SW 1271 (cell line): ENCODE measurements around the gene DNAH9.

Experiments
- DNase-seq, 2 experiments: peaks; one replicate each; lab custom pipeline; 2025; lab: John Stamatoyannopoulos, UW

DNAH9 gene

GRCh38 chr17:11671126-11671525, 72.9 kb downstream of the DNAH9 start:
- no peak for DNase-seq

- no peak for DNase-seq
Observed at GRCh38 chr17:11682646-11683045, 84.4 kb downstream of the DNAH9 start.

- DNase-seq: no peak
Observed at GRCh38 chr17:11690681-11691080, 92.4 kb downstream of the DNAH9 start.

- DNase-seq: no peak
Observed at GRCh38 chr17:11692688-11693087, 94.4 kb downstream of the DNAH9 start.

GRCh38 chr17:11693284-11693683, 95.0 kb downstream of the DNAH9 start:
- no peak for DNase-seq

- no peak for DNase-seq
Observed at GRCh38 chr17:11700668-11701067, 102.4 kb downstream of the DNAH9 start.

GRCh38 chr17:11701911-11702310, 103.6 kb downstream of the DNAH9 start:
- DNase-seq: no peak

- DNase-seq: no peak
Observed at GRCh38 chr17:11704041-11704440, 105.8 kb downstream of the DNAH9 start.

- DNase-seq: no peak
Observed at GRCh38 chr17:11705111-11705510, 106.8 kb downstream of the DNAH9 start.

GRCh38 chr17:11707586-11707985, 109.3 kb downstream of the DNAH9 start:
- DNase-seq: no peak

GRCh38 chr17:11712456-11712855, 114.2 kb downstream of the DNAH9 start:
- no peak for DNase-seq

GRCh38 chr17:11719203-11719602, 120.9 kb downstream of the DNAH9 start:
- DNase-seq: no peak

GRCh38 chr17:11719856-11720255, 121.6 kb downstream of the DNAH9 start:
- DNase-seq: no peak

- DNase-seq: no peak
Observed at GRCh38 chr17:11720816-11721215, 122.5 kb downstream of the DNAH9 start.

- DNase-seq: no peak
Observed at GRCh38 chr17:11730747-11731146, 132.5 kb downstream of the DNAH9 start.

GRCh38 chr17:11736613-11737312, 138.5 kb downstream of the DNAH9 start:
- no peak for DNase-seq

GRCh38 chr17:11737313-11737679, 139.0 kb downstream of the DNAH9 start:
- no peak for DNase-seq

GRCh38 chr17:11738151-11738550, 139.9 kb downstream of the DNAH9 start:
- DNase-seq: no peak

- DNase-seq: no peak
Observed at GRCh38 chr17:11739351-11739750, 141.1 kb downstream of the DNAH9 start.

GRCh38 chr17:11739848-11740247, 141.6 kb downstream of the DNAH9 start:
- no peak for DNase-seq

GRCh38 chr17:11742886-11743285, 144.6 kb downstream of the DNAH9 start:
- DNase-seq: no peak

GRCh38 chr17:11744696-11745095, 146.4 kb downstream of the DNAH9 start:
- no peak for DNase-seq

- DNase-seq: no peak
Observed at GRCh38 chr17:11747441-11747840, 149.2 kb downstream of the DNAH9 start.

GRCh38 chr17:11757815-11758214, 159.5 kb downstream of the DNAH9 start:
- DNase-seq: no peak
